GM23338 (cell line): ENCODE measurements around the gene ABCF1. TPM values are rescaled to one million over a fixed set of nuclear protein-coding genes. Genes with fewer than 3 reads are reported as not detected.

Experiments
- ATAC-seq: fragments of 200-7000 bp; cut with Tn5 transposase; 3 replicates; pipeline ENCODE4 v1.9.1; 2020
- DNase-seq: peaks from one replicate; pipeline ENCODE4 v3.0.0-alpha.2; 2015; ENCODE audit warnings: low spot score
- H2AFZ ChIP-seq: fragments of 200-600 bp; sonication (generic); 2 replicates; pipeline ENCODE4 v1.8.0; 2016; ENCODE audit warnings: antibody characterized with exemption, mild to moderate bottlenecking, moderate library complexity
- H3F3A ChIP-seq: fragments of 200-600 bp; sonication (generic); replicated peaks from 2 replicates; pipeline ENCODE4 v1.8.0; 2017; ENCODE audit warnings: antibody characterized with exemption, mixed run types, low read depth
- H3K27ac ChIP-seq: fragments of 200-600 bp; sonication (generic); 2 replicates; pipeline ENCODE4 v1.6.1; 2016; ENCODE audit warnings: low read depth
- H3K27me3 ChIP-seq: fragments of 200-600 bp; sonication (generic); 2 replicates; pipeline ENCODE4 v1.8.0; 2016; ENCODE audit warnings: mild to moderate bottlenecking, mixed run types, moderate library complexity; ENCODE audit not compliant: insufficient read depth
- H3K36me3 ChIP-seq: fragments of 200-600 bp; sonication (generic); 2 replicates; pipeline ENCODE4 v1.8.0; 2016; ENCODE audit warnings: mild to moderate bottlenecking; ENCODE audit not compliant: insufficient read depth
- H3K4me1 ChIP-seq: fragments of 200-600 bp; sonication (generic); 2 replicates; pipeline ENCODE4 v1.8.0; 2016; ENCODE audit warnings: mild to moderate bottlenecking, moderate library complexity; ENCODE audit not compliant: insufficient read depth
- H3K4me2 ChIP-seq: fragments of 200-600 bp; sonication (generic); 2 replicates; pipeline ENCODE4 v1.7.1; 2017; ENCODE audit warnings: mixed run types
- H3K4me3 ChIP-seq: fragments of 200-600 bp; sonication (generic); 2 replicates; pipeline ENCODE4 v1.6.1; 2016; ENCODE audit warnings: mixed run types
- H3K79me2 ChIP-seq: fragments of 200-600 bp; sonication (generic); replicated peaks from 2 replicates; pipeline ENCODE4 v1.8.0; 2017; ENCODE audit warnings: mild to moderate bottlenecking; ENCODE audit not compliant: insufficient read depth
- H3K9me2 ChIP-seq: fragments of 200-600 bp; sonication (generic); 2 replicates; pipeline ENCODE4 v1.8.0; 2017; ENCODE audit not compliant: insufficient read depth
- H4K20me1 ChIP-seq: fragments of 200-600 bp; sonication (generic); replicated peaks from 2 replicates; pipeline ENCODE4 v1.8.0; 2017; ENCODE audit warnings: mild to moderate bottlenecking; ENCODE audit not compliant: insufficient read depth
- H3K27ac Mint-ChIP-seq: 2 replicates; pipeline ENCODE4 v1.8.0; 2020; ENCODE audit warnings: inconsistent platforms, mild to moderate bottlenecking, moderate library complexity, mixed read lengths
- H3K27me3 Mint-ChIP-seq: 3 replicates; pipeline ENCODE4 v1.8.0; 2022; ENCODE audit warnings: low read depth, mild to moderate bottlenecking, moderate library complexity, mixed read lengths, inconsistent platforms; ENCODE audit not compliant: insufficient read depth, poor library complexity
- H3K36me3 Mint-ChIP-seq: 3 replicates; pipeline ENCODE4 v1.8.0; 2021; ENCODE audit warnings: low read depth, mild to moderate bottlenecking, inconsistent platforms, moderate library complexity, mixed read lengths
- H3K4me1 Mint-ChIP-seq: 3 replicates; pipeline ENCODE4 v1.8.0; 2020; ENCODE audit warnings: mild to moderate bottlenecking, inconsistent platforms, mixed read lengths
- H3K4me3 Mint-ChIP-seq: 3 replicates; pipeline ENCODE4 v1.8.0; 2021; ENCODE audit warnings: moderate library complexity, mild to moderate bottlenecking, inconsistent platforms, mixed read lengths
- H3K9me3 Mint-ChIP-seq: 3 replicates; pipeline ENCODE4 v1.8.0; 2020; ENCODE audit warnings: moderate library complexity, mild to moderate bottlenecking, inconsistent platforms, mixed read lengths
- CREB1 ChIP-seq: fragments of 250-450 bp; sonication (Bioruptor Pico); IDR thresholded peaks from 2 replicates; pipeline ENCODE4 v1.5.0; 2020; ENCODE audit warnings: low read depth, mild to moderate bottlenecking, moderate library complexity
- ETS1 ChIP-seq: IDR thresholded peaks from 2 replicates; pipeline ENCODE4 v1.6.1; 2016; ENCODE audit warnings: antibody characterized with exemption
- JUNB ChIP-seq: IDR thresholded peaks from one replicate; pipeline ENCODE4 v1.6.1; 2016; ENCODE audit warnings: antibody characterized with exemption; ENCODE audit not compliant: unreplicated experiment
- NANOG ChIP-seq: IDR thresholded peaks from 2 replicates; pipeline ENCODE4 v1.6.1; 2016; ENCODE audit warnings: antibody characterized with exemption, borderline replicate concordance
- POLR2AphosphoS5 ChIP-seq: IDR thresholded peaks from 2 replicates; pipeline ENCODE4 v1.6.1; 2016; ENCODE audit warnings: antibody characterized with exemption, low read depth
- STAT1 ChIP-seq: IDR thresholded peaks from one replicate; pipeline ENCODE4 v1.6.1; 2016; ENCODE audit warnings: antibody characterized with exemption; ENCODE audit not compliant: unreplicated experiment
- ZNF114 ChIP-seq: fragments of 250-450 bp; sonication (Bioruptor Pico); IDR thresholded peaks from 2 replicates; pipeline ENCODE4 v1.5.0; 2020; ENCODE audit warnings: mild to moderate bottlenecking, moderate library complexity
- ZNF331 ChIP-seq: fragments of 250-450 bp; sonication (Bioruptor Pico); IDR thresholded peaks from 2 replicates; pipeline ENCODE4 v1.5.0; 2020; ENCODE audit warnings: low read depth, mild to moderate bottlenecking, moderate library complexity
- polyA plus RNA-seq: library from polyadenylated mRNA; unstranded; fragments of >200 nt; fragmentation: Nextera tagmentation; extraction: Ambion mirVana; gene quantifications from 2 replicates; pipeline ENCODE4 v1.2.1, GENCODE V29; 2016
- total RNA-seq: library from RNA; depleted of rRNA; stranded (reverse); fragments of >200 nt; shearing (Covaris generic); gene quantifications from 2 replicates; pipeline ENCODE4 v1.2.3, GENCODE V29; 2014
- TF ChIP-seq, protein P1 (sequence below): IDR thresholded peaks from one replicate; pipeline ENCODE4 v1.6.1; 2018; ENCODE audit warnings: antibody characterized with exemption; ENCODE audit not compliant: unreplicated experiment

The ABCF1 gene
- total and polyA plus RNA-seq, 2 experiments from 2014 or later, result 92.6 to 244 TPM

DNA sequence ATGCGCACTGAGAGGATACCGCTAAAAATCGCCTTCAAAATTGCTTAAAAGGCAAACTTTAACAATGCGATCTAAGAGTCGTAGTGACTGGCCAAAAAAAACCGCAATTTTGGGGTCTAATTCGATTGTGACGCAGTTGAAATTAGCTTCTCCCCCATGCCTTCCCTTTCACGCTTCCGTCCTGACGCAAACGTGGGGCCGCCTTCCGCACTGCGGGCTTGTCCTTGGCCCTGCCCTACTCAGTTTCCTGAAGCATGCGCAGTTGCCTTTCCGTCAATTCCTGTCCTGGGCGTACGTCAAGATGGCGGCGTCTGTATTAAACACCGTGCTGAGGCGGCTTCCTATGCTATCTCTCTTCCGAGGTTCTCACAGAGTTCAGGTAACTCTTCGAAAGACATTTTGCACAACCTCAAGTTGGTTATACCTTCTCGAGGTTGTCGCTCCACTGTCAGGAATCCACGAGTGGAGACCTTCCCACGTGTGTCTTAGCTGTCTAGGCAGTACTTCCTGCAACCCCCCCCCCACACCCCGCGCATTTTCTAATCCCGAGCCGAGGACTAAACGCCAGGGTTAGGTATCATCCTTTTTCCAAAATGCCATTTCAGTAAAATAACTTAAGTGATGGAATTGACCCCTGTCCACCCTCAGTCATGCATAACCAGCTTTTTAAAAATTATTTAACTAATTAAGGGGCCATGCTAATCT, 46.5 kb downstream of the ABCF1 start, which contains the start of gene MRPS18B:
Gene MRPS18B, plus strand, starts transcription at position 276 of the 705 bp plus-strand sequence. Its CDS starts 26 bp downstream, at position 302.
- peak; percentile 98 for DNase-seq
- H3F3A ChIP-seq, result peaks cover 7% of the 10 kb centered on the region; the same call in 1 of the 2 replicates
- H3K27ac Mint-ChIP-seq, result peak within 1 kb of the TSS; percentile 100
- H3K36me3 Mint-ChIP-seq, result peaks cover 73% of the 10 kb centered on the region
- peak; percentile 76 for ATAC-seq
- peaks cover 28% of the 10 kb centered on the region; the same call in 1 of the 2 replicates for H3K36me3 ChIP-seq
- no peak within 1 kb of the TSS for H2AFZ ChIP-seq
- H3K9me3 Mint-ChIP-seq, result peaks cover 18% of the 10 kb centered on the region; the same call in 2 of the 3 replicates
- peak within 1 kb of the TSS; percentile 89 for H3K4me2 ChIP-seq
- peaks cover 45% of the 10 kb centered on the region for H3K79me2 ChIP-seq
- peaks cover 25% of the 10 kb centered on the region for H3K4me1 Mint-ChIP-seq
- no peaks in the 10 kb centered on the region for H3K9me2 ChIP-seq
- peak within 1 kb of the TSS; percentile 96 for H3K4me3 Mint-ChIP-seq
- peaks cover 34% of the 10 kb centered on the region for H3K27me3 Mint-ChIP-seq
- H3K4me3 ChIP-seq, result peak within 1 kb of the TSS; percentile 68
- peaks cover 5% of the 10 kb centered on the region; the same call in 1 of the 2 replicates for H4K20me1 ChIP-seq
- no peaks in the 10 kb centered on the region for H3K27me3 ChIP-seq
- H3K27ac ChIP-seq, result peak within 1 kb of the TSS; percentile 98
- H3K4me1 ChIP-seq, result peaks cover 17% of the 10 kb centered on the region
- TF ChIP-seq JUNB (no peak), POLR2AphosphoS5 (peak; percentile 77)

DNA sequence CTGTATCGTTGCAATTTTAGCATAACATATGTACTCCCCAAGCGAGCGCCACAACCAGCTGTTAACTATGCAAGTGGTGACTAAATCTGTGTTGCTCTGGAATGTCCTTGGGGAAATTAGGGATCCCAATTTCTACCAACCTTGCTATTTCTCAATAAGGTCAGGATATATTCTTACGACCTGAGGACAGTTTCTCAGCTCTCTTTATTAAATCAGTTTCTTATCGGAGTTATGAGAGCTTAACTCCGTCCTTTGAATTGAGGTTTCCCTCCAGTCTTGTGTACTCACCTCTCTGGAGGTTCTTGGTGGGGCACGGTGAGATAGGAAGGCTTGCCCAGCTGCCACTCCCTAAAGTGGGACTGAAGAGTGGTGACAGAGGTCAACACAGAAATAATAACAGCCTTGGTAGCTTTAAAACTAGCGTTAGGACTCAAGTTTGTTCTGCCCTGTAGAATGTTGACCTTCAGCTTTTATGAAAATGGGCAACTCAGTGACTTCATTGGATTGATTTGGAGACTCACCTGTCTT, 47.1 kb downstream of the ABCF1 start:
- H3K4me1 ChIP-seq, result peaks cover 17% of the 10 kb centered on the region
- no peaks in the 10 kb centered on the region; the same call in 1 of the 2 replicates for H4K20me1 ChIP-seq
- Mint-ChIP-seq H3K27me3 (peaks cover 34% of the 10 kb centered on the region), H3K4me1 (peaks cover 20% of the 10 kb centered on the region), H3K27ac (peak overlapping the region; percentile 69), H3K36me3 (peaks cover 71% of the 10 kb centered on the region), H3K4me3 (peak overlapping the region; percentile 96), H3K9me3 (peaks cover 18% of the 10 kb centered on the region; the same call in 2 of the 3 replicates)
- no peak overlapping the region for H2AFZ ChIP-seq
- H3K79me2 ChIP-seq, result peaks cover 39% of the 10 kb centered on the region
- H3K9me2 ChIP-seq, result no peaks in the 10 kb centered on the region
- DNase-seq (no peak), ATAC-seq (no peak)
- peaks cover 30% of the 10 kb centered on the region; the same call in 1 of the 2 replicates for H3K36me3 ChIP-seq
- H3K27ac ChIP-seq, result peak overlapping the region; percentile 92
- peaks cover 7% of the 10 kb centered on the region; the same call in 1 of the 2 replicates for H3F3A ChIP-seq
- TF ChIP-seq ETS1 (no peak), POLR2AphosphoS5 (no peak), ZNF114 (CRISPR knock-in tag) (no peak), NANOG (no peak), CREB1 (no peak), ZNF331 (CRISPR knock-in tag) (no peak), JUNB (no peak), STAT1 (no peak)
- TF ChIP-seq, protein P1, sequence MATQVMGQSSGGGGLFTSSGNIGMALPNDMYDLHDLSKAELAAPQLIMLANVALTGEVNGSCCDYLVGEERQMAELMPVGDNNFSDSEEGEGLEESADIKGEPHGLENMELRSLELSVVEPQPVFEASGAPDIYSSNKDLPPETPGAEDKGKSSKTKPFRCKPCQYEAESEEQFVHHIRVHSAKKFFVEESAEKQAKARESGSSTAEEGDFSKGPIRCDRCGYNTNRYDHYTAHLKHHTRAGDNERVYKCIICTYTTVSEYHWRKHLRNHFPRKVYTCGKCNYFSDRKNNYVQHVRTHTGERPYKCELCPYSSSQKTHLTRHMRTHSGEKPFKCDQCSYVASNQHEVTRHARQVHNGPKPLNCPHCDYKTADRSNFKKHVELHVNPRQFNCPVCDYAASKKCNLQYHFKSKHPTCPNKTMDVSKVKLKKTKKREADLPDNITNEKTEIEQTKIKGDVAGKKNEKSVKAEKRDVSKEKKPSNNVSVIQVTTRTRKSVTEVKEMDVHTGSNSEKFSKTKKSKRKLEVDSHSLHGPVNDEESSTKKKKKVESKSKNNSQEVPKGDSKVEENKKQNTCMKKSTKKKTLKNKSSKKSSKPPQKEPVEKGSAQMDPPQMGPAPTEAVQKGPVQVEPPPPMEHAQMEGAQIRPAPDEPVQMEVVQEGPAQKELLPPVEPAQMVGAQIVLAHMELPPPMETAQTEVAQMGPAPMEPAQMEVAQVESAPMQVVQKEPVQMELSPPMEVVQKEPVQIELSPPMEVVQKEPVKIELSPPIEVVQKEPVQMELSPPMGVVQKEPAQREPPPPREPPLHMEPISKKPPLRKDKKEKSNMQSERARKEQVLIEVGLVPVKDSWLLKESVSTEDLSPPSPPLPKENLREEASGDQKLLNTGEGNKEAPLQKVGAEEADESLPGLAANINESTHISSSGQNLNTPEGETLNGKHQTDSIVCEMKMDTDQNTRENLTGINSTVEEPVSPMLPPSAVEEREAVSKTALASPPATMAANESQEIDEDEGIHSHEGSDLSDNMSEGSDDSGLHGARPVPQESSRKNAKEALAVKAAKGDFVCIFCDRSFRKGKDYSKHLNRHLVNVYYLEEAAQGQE, result no peak
- peak overlapping the region; percentile 89 for H3K4me2 ChIP-seq
- no peaks in the 10 kb centered on the region for H3K27me3 ChIP-seq
- H3K4me3 ChIP-seq, result peak overlapping the region; percentile 68
